T-helper 1 cell treated with Interleukin-12 subunit alpha and Interleukin-12 subunit beta and Interleukin-4 antibody, amounts not matched to agents 30 μg/mL and 1 μg/mL, for 36 hours (primary cell): Measurements from ENCODE around the gene KY.

ENCODE experiments used
- H3K27ac Mint-ChIP-seq: one replicate; pipeline ENCODE4 v1.8.0; 2021; ENCODE audit warnings: mild to moderate bottlenecking, mixed read lengths
- H3K27me3 Mint-ChIP-seq: one replicate; pipeline ENCODE4 v1.8.0; 2021; ENCODE audit warnings: low read depth, mixed read lengths
- H3K36me3 Mint-ChIP-seq: one replicate; pipeline ENCODE4 v1.8.0; 2021; ENCODE audit warnings: low read depth, mixed read lengths
- H3K4me1 Mint-ChIP-seq: one replicate; pipeline ENCODE4 v1.8.0; 2021; ENCODE audit warnings: low read depth, mixed read lengths
- H3K4me3 Mint-ChIP-seq: one replicate; pipeline ENCODE4 v1.8.0; 2021; ENCODE audit warnings: mild to moderate bottlenecking, moderate library complexity, mixed read lengths
- H3K9me3 Mint-ChIP-seq: one replicate; pipeline ENCODE4 v1.8.0; 2021; ENCODE audit warnings: mixed read lengths

Gene KY

GRCh38 chr3:134609821-134610431 is 40.9 kb downstream of the KY start:
- no peaks in the 10 kb centered on the region for H3K9me3 Mint-ChIP-seq
- no peaks in the 10 kb centered on the region for H3K27me3 Mint-ChIP-seq
- H3K36me3 Mint-ChIP-seq = no peaks in the 10 kb centered on the region
- no peak overlapping the region for H3K4me3 Mint-ChIP-seq
- no peak overlapping the region for H3K27ac Mint-ChIP-seq
- no peaks in the 10 kb centered on the region for H3K4me1 Mint-ChIP-seq

GRCh38 chr3:134608771-134609435 is 41.9 kb downstream of the KY start:
- Mint-ChIP-seq H3K9me3 (no peaks in the 10 kb centered on the region), H3K27me3 (no peaks in the 10 kb centered on the region), H3K4me3 (no peak overlapping the region), H3K4me1 (no peaks in the 10 kb centered on the region), H3K27ac (no peak overlapping the region), H3K36me3 (no peaks in the 10 kb centered on the region)

DNA sequence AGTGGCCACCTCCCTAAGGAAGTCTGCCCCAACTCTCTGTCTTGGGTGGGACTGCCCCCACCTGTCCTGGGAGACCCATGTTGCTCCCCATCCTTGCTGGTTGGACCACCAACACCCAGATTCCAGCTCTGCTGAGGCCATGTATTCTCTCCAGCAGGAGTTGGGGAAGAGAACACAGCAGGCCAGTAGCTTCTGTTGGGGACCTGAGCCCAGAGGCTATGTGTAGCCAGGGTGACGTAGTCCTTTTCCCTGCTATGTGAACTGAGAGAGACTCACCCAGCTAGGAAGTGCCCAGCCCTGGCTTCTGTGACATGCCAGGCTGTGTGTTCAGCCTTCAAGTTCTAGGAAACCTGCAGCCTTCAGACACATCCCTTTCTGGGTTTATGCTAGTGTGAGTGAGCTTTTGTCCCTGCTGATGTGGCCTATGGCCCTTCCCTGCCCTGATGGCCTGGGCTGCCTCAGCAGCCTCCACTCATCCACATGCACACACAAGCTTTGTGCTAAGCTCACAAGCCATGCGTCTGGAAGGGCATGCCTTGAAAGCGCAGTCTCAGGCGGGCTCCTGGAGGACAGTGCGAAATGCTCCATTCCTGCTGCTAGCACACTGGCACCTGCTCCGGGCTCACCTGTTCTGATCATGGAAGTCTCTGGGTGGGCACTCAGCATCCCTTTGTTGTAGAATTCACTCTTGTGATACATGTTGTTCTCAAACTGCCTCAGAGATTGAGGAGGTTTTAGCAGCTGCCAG is 42.6 kb downstream of the KY start:
- Mint-ChIP-seq H3K36me3 (no peaks in the 10 kb centered on the region), H3K9me3 (no peaks in the 10 kb centered on the region), H3K4me1 (no peaks in the 10 kb centered on the region), H3K4me3 (no peak overlapping the region), H3K27me3 (no peaks in the 10 kb centered on the region), H3K27ac (no peak overlapping the region)

DNA sequence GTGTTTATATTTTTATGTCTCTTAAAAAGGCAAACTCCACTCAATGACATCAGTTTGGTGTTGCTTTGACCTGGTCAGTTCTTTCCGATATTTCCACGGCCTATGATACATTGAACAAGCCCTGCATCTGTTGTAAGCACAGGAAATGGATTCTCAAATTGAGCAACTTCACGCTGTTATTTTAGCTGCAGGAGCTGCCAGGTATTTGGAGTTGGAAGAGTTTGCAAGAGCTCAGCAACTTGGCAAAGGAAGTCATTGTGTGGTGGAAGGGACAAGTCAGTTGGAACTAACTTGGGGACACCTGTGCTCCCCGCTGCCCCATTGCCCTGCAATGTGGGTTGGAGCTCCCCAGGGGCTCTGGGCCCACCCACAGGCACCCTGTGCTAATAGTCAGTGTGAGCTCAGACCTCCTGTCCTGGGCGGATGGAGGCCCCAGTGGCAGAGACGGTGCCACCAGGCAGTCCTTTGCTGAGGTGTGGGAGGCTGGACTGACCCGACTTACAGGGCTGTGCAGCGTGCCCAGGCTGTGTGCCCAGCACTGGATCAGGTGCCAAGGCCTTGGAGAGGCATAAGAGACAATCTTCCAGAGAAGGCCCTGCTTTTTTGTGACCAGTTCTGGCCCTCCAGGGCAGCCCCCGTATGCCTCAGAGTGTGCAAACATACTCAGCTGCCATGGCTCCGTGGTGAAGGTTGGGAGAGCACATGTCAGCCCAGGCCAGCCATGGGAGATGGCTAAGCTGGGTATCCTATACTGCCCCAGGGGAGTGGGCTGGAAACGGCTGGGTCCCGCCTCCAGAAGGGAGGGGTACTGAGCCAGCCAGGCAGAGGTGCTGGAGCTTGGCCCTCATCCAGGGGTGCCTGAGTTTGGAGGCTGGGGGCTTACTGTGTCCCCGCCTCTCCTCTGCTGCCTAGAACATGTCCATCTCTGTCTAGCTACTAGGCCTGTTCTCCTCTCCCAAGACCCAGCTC is 43.5 kb downstream of the KY start:
- H3K4me3 Mint-ChIP-seq = no peak overlapping the region
- no peak overlapping the region for H3K27ac Mint-ChIP-seq
- H3K36me3 Mint-ChIP-seq = no peaks in the 10 kb centered on the region
- no peaks in the 10 kb centered on the region for H3K4me1 Mint-ChIP-seq
- H3K27me3 Mint-ChIP-seq = no peaks in the 10 kb centered on the region
- H3K9me3 Mint-ChIP-seq = no peaks in the 10 kb centered on the region

GRCh38 chr3:134606033-134607025 is 44.5 kb downstream of the KY start:
- Mint-ChIP-seq H3K27ac (no peak overlapping the region), H3K27me3 (no peaks in the 10 kb centered on the region), H3K9me3 (no peaks in the 10 kb centered on the region), H3K4me3 (no peak overlapping the region), H3K4me1 (no peaks in the 10 kb centered on the region), H3K36me3 (no peaks in the 10 kb centered on the region)

DNA sequence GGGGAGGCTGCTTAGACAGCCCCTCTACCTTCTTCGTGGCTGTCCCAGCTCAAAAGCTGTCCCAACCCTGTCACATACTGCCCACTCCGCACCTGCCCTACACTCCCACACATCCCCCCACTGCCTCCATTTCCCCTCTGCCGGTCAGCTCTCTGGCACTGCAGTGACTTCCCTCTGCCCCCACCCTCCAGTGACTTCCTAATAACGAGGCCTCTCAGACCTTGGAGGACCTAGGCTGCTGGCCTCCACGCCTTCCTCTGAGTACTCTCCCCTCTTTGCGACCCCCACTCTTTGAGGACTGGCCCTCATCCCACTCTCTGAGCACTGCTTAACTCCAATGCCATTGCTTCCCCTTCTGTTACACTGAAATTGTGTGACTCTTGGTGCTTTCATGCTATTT is 45.3 kb downstream of the KY start:
- Mint-ChIP-seq H3K9me3 (no peaks in the 10 kb centered on the region), H3K27ac (no peak overlapping the region), H3K4me3 (no peak overlapping the region), H3K27me3 (peaks cover 2% of the 10 kb centered on the region), H3K4me1 (peaks cover 3% of the 10 kb centered on the region), H3K36me3 (no peaks in the 10 kb centered on the region)

GRCh38 chr3:134603956-134604355 is 46.9 kb downstream of the KY start:
- no peaks in the 10 kb centered on the region for H3K9me3 Mint-ChIP-seq
- H3K27ac Mint-ChIP-seq = no peak overlapping the region
- no peaks in the 10 kb centered on the region for H3K36me3 Mint-ChIP-seq
- no peak overlapping the region for H3K4me3 Mint-ChIP-seq
- peaks cover 4% of the 10 kb centered on the region for H3K27me3 Mint-ChIP-seq
- peaks cover 4% of the 10 kb centered on the region for H3K4me1 Mint-ChIP-seq

- Mint-ChIP-seq H3K9me3 (no peaks in the 10 kb centered on the region), H3K27ac (no peak overlapping the region), H3K36me3 (no peaks in the 10 kb centered on the region), H3K4me3 (no peak overlapping the region), H3K27me3 (peaks cover 4% of the 10 kb centered on the region), H3K4me1 (peaks cover 5% of the 10 kb centered on the region)
Observed at GRCh38 chr3:134603480-134603879, 47.3 kb downstream of the KY start.

DNA sequence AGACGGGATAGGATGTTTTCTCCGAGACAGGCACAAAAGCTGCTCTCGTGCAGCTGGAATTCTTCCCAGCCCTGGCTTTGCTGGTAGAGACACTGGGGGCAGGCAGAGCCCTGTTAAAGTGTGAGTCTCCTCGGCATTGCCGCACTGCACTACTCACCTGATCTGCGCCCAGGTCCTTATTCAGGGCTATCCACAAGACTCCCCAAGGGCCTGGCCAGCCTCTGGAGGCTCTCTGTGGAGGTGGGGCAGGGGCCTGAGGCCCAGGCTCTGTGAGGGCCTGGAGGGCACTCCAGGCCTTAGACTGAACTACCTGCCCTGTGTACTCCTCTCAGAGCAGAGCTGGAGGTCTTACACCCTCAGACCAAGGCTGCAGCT is 48.4 kb downstream of the KY start:
- no peak overlapping the region for H3K27ac Mint-ChIP-seq
- peaks cover 7% of the 10 kb centered on the region for H3K4me1 Mint-ChIP-seq
- H3K27me3 Mint-ChIP-seq = peaks cover 4% of the 10 kb centered on the region
- no peaks in the 10 kb centered on the region for H3K36me3 Mint-ChIP-seq
- no peaks in the 10 kb centered on the region for H3K9me3 Mint-ChIP-seq
- H3K4me3 Mint-ChIP-seq = no peak overlapping the region

DNA sequence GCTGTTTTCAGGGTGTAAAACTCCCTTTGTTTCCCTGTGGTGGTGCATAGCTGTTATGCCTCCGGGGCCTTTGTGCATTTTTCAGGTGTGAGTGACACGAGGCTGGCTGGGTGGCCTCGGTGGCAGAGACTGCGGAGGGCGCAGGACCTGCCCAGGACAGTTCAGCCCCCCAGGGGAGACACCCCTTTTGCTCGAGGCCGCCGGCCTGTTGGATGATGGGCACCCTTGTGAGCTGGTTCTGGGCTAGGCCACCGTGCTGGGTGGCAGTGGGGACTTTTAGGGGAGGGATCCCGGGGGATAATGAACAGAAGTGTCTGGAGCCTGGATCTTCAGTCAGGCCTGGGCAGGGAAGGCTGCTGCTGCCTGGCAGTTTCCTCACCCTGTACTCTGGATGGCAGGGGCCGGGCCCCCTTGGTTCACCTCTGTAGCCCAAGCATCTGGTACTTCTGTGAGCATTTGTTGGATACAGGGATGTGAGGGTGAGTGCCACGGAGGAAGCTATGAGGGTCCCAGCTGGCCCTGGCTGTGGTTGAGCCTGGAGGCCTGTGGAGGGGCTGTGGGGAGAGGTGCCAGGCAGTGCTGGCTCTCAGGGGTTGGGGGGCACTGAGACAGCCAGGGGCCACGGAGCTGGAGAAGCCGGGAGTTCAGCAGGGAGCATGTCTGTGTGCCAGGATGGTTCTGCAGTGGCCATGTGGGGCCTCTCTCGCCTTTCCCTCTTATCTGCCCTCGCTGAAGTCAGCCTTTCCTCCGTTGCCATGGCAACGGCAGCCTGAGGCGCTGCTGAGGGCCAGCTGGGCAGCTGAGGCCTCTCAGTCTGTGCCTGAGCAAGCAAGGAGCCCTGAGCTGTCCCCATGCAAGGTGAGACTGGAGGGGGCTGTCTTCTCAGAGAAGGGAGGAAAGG is 49.0 kb downstream of the KY start:
- no peak overlapping the region for H3K4me3 Mint-ChIP-seq
- peaks cover 4% of the 10 kb centered on the region for H3K27me3 Mint-ChIP-seq
- no peaks in the 10 kb centered on the region for H3K36me3 Mint-ChIP-seq
- H3K4me1 Mint-ChIP-seq = peaks cover 7% of the 10 kb centered on the region
- no peaks in the 10 kb centered on the region for H3K9me3 Mint-ChIP-seq
- no peak overlapping the region for H3K27ac Mint-ChIP-seq

DNA sequence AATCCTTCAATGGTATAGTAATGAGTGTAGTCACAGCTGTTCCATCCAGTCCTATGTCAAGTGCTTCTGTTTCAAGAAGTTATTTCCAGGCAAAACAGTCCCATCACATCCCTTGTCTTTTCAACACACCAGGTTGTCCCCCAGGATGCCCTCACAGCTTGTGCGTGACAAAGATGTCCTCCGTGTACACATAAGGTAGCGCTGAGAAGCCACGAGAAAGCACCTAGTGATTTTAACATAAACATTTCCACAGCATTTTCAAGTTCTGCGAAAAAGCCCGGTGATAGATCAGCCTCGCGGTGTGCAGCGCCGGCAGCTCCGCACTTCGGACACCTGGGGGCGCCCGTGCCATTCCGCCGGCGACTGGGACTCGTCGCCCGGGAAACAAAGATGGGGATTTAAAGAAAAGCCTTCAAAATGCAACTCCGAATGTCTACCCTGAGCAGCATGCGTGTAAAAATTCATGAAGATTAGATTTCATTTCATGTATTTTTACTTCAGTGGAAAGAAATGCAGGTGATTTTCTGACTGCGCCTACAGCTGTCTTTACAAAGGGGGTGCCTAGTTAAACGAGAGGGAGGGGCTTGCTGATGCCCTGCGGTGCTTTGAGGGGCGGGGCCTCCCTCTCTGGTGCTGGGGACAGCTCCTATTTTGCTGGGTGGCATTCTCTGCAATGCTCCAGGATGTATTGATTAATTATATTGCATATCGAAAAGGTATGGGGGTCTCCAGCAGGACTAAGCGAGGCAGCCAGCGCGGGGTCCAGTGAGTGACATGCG is 49.9 kb downstream of the KY start:
- Mint-ChIP-seq H3K4me1 (peaks cover 7% of the 10 kb centered on the region), H3K36me3 (no peaks in the 10 kb centered on the region), H3K27me3 (peaks cover 4% of the 10 kb centered on the region), H3K27ac (no peak overlapping the region), H3K9me3 (no peaks in the 10 kb centered on the region), H3K4me3 (no peak overlapping the region)

GRCh38 chr3:134600206-134600605 is 50.6 kb downstream of the KY start:
- Mint-ChIP-seq H3K9me3 (no peaks in the 10 kb centered on the region), H3K27me3 (peaks cover 4% of the 10 kb centered on the region), H3K4me1 (peaks cover 7% of the 10 kb centered on the region), H3K27ac (no peak overlapping the region), H3K36me3 (no peaks in the 10 kb centered on the region), H3K4me3 (no peak overlapping the region)
